Ectodermal cell (in vitro differentiated cells): ENCODE results near the gene CELF2.

ENCODE experiments used
- H3K27ac ChIP-seq: 2 replicates; pipeline ENCODE4 v1.7.0; 2013; ENCODE audit warnings: mild to moderate bottlenecking, low read depth, low read length; ENCODE audit not compliant: insufficient read depth, poor library complexity, severe bottlenecking
- H3K27me3 ChIP-seq: 2 replicates; pipeline ENCODE4 v1.7.0; 2013; ENCODE audit warnings: mild to moderate bottlenecking, low read length; ENCODE audit not compliant: insufficient read depth, control insufficient read depth, poor library complexity, severe bottlenecking
- H3K36me3 ChIP-seq: one replicate; pipeline ENCODE4 v1.7.0; 2013; ENCODE audit warnings: low read length; ENCODE audit not compliant: control insufficient read depth, insufficient read depth
- H3K4me1 ChIP-seq: one replicate; pipeline ENCODE4 v1.7.0; 2013; ENCODE audit warnings: low read length; ENCODE audit not compliant: control insufficient read depth, insufficient read depth
- H3K4me3 ChIP-seq: 2 replicates; pipeline ENCODE4 v1.7.0; 2013; ENCODE audit warnings: low read depth, low read length, control low read depth; ENCODE audit not compliant: insufficient read depth
- H3K9me3 ChIP-seq: 2 replicates; pipeline ENCODE4 v1.7.0; 2013; ENCODE audit warnings: mild to moderate bottlenecking, low read length, moderate library complexity; ENCODE audit not compliant: control insufficient read depth
- WGBS, 2 experiments: methylation state at CpG; one replicate each; pipeline ENCODE4 v1.1.7; 2013; ENCODE audit warnings: missing lambda C conversion rate in 2 of 2; 5-methylcytosine and 5-hydroxymethylcytosine counted together

Gene CELF2

GRCh38 chr10:11272915-11273389 is 255.3 kb downstream of the CELF2 start:
- Histone ChIP-seq H3K27ac (no peak overlapping the region), H3K4me3 (no peak overlapping the region), H3K9me3 (no peaks in the 10 kb centered on the region), H3K4me1 (peaks cover 4% of the 10 kb centered on the region), H3K27me3 (no peaks in the 10 kb centered on the region), H3K36me3 (no peaks in the 10 kb centered on the region)
- WGBS, 2 experiments: 88% methylated on average over 13 to 14 of the region's 15 CpGs

GRCh38 chr10:11274452-11274851 is 256.8 kb downstream of the CELF2 start:
- Histone ChIP-seq H3K27me3 (no peaks in the 10 kb centered on the region), H3K4me3 (no peak overlapping the region), H3K4me1 (peaks cover 4% of the 10 kb centered on the region), H3K36me3 (no peaks in the 10 kb centered on the region), H3K27ac (no peak overlapping the region), H3K9me3 (no peaks in the 10 kb centered on the region)
- 84 to 88% methylated on average over 5 of the region's 5 CpGs for WGBS, 2 experiments

- Histone ChIP-seq H3K27ac (no peak overlapping the region), H3K9me3 (no peaks in the 10 kb centered on the region), H3K4me3 (no peak overlapping the region), H3K27me3 (no peaks in the 10 kb centered on the region), H3K36me3 (no peaks in the 10 kb centered on the region), H3K4me1 (no peaks in the 10 kb centered on the region)
- 91% methylated on average over 12 of the region's 12 CpGs for WGBS, 2 experiments
Measured at GRCh38 chr10:11275651-11276050, 258.0 kb downstream of the CELF2 start.

- no peaks in the 10 kb centered on the region for H3K4me1 ChIP-seq
- H3K36me3 ChIP-seq: no peaks in the 10 kb centered on the region
- no peak overlapping the region for H3K27ac ChIP-seq
- H3K27me3 ChIP-seq: no peaks in the 10 kb centered on the region
- no peak overlapping the region for H3K4me3 ChIP-seq
- 92 to 95% methylated on average over 10 of the region's 10 CpGs for WGBS, 2 experiments
- H3K9me3 ChIP-seq: no peaks in the 10 kb centered on the region
Measured at GRCh38 chr10:11276449-11276990, 258.8 kb downstream of the CELF2 start.

GRCh38 chr10:11279314-11279713 is 261.6 kb downstream of the CELF2 start:
- Histone ChIP-seq H3K36me3 (no peaks in the 10 kb centered on the region), H3K4me3 (no peak overlapping the region), H3K27ac (no peak overlapping the region), H3K4me1 (no peaks in the 10 kb centered on the region), H3K27me3 (no peaks in the 10 kb centered on the region), H3K9me3 (no peaks in the 10 kb centered on the region)
- WGBS, 2 experiments: 93 to 95% methylated on average over 7 of the region's 7 CpGs

- WGBS, 2 experiments: 97% methylated on average over 25 of the region's 25 CpGs
- Histone ChIP-seq H3K27me3 (no peaks in the 10 kb centered on the region), H3K36me3 (no peaks in the 10 kb centered on the region)
Measured at GRCh38 chr10:11280187-11280932, 262.7 kb downstream of the CELF2 start.

GRCh38 chr10:11282156-11282555 is 264.5 kb downstream of the CELF2 start:
- WGBS, 2 experiments: 92 to 94% methylated on average over 9 of the region's 9 CpGs
- no peaks in the 10 kb centered on the region for H3K4me1 ChIP-seq
- H3K36me3 ChIP-seq: no peaks in the 10 kb centered on the region
- H3K27ac ChIP-seq: no peak overlapping the region
- H3K9me3 ChIP-seq: no peaks in the 10 kb centered on the region
- H3K27me3 ChIP-seq: no peaks in the 10 kb centered on the region
- H3K4me3 ChIP-seq: no peak overlapping the region

More at GRCh38 chr10:11280187-11280932, 262.7 kb downstream of the CELF2 start:
- H3K27ac ChIP-seq: no peak overlapping the region
- no peaks in the 10 kb centered on the region for H3K9me3 ChIP-seq
- no peak overlapping the region for H3K4me3 ChIP-seq
- no peaks in the 10 kb centered on the region for H3K4me1 ChIP-seq

- H3K27ac ChIP-seq: no peak overlapping the region
- no peak overlapping the region for H3K4me3 ChIP-seq
- H3K4me1 ChIP-seq: no peaks in the 10 kb centered on the region
- no peaks in the 10 kb centered on the region for H3K27me3 ChIP-seq
- WGBS, 2 experiments: 93 to 94% methylated on average over 8 of the region's 8 CpGs
- H3K9me3 ChIP-seq: no peaks in the 10 kb centered on the region
- H3K36me3 ChIP-seq: no peaks in the 10 kb centered on the region
Measured at GRCh38 chr10:11282661-11283060, 265.0 kb downstream of the CELF2 start.

GRCh38 chr10:11284291-11285085 is 266.8 kb downstream of the CELF2 start:
- Histone ChIP-seq H3K27ac (no peak overlapping the region), H3K36me3 (no peaks in the 10 kb centered on the region), H3K4me3 (no peak overlapping the region), H3K9me3 (no peaks in the 10 kb centered on the region), H3K27me3 (no peaks in the 10 kb centered on the region), H3K4me1 (no peaks in the 10 kb centered on the region)
- WGBS, 2 experiments: 96 to 97% methylated on average over 6 of the region's 7 CpGs

GRCh38 chr10:11285171-11285570 is 267.5 kb downstream of the CELF2 start:
- Histone ChIP-seq H3K4me3 (no peak overlapping the region), H3K36me3 (no peaks in the 10 kb centered on the region), H3K9me3 (no peaks in the 10 kb centered on the region), H3K4me1 (no peaks in the 10 kb centered on the region), H3K27ac (no peak overlapping the region), H3K27me3 (no peaks in the 10 kb centered on the region)
- 77 to 85% methylated on average over 4 of the region's 4 CpGs for WGBS, 2 experiments
